ENCODE results near the gene MED28.

DNA sequence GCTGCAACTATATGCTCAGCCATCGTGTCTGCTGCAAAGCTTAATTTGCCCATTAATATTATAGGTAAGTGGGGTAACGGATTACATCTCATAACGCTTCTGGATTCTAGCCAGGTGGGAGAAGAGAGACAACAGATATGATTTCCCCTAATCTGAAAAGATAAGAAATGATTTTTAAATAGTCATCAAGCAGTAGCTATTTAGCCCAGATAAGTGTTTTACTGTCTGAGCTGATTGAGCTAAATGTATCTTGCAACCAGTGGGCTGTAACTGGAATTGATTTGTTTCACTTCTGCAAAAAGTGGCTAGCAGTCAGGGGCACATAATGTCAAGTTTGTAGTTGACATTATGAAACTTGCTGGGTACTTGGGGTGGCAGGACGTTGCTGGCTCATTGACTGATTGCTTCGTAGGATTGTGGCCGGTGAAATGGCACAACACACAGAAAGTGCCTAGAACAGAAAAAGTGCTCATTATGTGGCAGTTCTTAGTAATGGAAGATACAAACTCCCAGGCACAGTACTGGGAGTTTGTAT is 18.9 kb upstream of the MED28 start:
- TF ChIP-seq, protein P1, sequence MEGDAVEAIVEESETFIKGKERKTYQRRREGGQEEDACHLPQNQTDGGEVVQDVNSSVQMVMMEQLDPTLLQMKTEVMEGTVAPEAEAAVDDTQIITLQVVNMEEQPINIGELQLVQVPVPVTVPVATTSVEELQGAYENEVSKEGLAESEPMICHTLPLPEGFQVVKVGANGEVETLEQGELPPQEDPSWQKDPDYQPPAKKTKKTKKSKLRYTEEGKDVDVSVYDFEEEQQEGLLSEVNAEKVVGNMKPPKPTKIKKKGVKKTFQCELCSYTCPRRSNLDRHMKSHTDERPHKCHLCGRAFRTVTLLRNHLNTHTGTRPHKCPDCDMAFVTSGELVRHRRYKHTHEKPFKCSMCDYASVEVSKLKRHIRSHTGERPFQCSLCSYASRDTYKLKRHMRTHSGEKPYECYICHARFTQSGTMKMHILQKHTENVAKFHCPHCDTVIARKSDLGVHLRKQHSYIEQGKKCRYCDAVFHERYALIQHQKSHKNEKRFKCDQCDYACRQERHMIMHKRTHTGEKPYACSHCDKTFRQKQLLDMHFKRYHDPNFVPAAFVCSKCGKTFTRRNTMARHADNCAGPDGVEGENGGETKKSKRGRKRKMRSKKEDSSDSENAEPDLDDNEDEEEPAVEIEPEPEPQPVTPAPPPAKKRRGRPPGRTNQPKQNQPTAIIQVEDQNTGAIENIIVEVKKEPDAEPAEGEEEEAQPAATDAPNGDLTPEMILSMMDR (conservative IDR thresholded peaks at IDR 0.05) = no peak
- no peak for TF ChIP-seq EZH2 (IDR thresholded peaks at IDR 0.05; ENCODE audit: low read depth)

Measured in PC-9 (cell line).